ENCODE results near the gene SNCG.
"Not testable (repeated sequence)": the region's sequence is repeated elsewhere in the genome, so short reads cannot be mapped to it uniquely, and the experiment has no call there.

The SNCG gene

GRCh38 chr10:86979977-86980448 lies 21.6 kb downstream of the SNCG start:
- DNase-seq = no peak

GRCh38 chr10:86981020-86981419 lies 22.6 kb downstream of the SNCG start:
- DNase-seq = not testable (repeated sequence)

GRCh38 chr10:86981716-86982115 lies 23.3 kb downstream of the SNCG start:
- DNase-seq = no peak

DNA sequence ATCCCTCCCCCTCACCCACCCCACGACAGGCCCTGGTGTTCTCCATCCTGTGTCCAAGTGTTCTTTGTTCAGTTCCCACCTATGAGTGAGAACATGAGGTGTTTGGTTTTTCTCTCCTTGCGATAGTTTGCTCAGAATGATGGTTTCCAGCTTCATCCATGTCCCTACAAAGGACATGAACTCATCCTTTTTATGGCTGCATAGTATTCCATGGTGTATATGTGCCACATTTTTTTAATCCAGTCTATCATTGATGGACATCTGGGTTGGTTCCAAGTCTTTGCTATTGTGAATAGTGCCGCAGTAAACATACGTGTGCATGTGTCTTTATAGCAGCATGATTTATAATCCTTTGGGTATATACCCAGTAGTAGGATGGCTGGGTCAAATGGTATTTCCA lies 26.1 kb downstream of the SNCG start:
- not testable (repeated sequence) for DNase-seq

GRCh38 chr10:86988520-86988919 lies 30.1 kb downstream of the SNCG start:
- DNase-seq = no peak

GRCh38 chr10:86991362-86991761 lies 33.0 kb downstream of the SNCG start:
- not testable (repeated sequence) for DNase-seq

DNA sequence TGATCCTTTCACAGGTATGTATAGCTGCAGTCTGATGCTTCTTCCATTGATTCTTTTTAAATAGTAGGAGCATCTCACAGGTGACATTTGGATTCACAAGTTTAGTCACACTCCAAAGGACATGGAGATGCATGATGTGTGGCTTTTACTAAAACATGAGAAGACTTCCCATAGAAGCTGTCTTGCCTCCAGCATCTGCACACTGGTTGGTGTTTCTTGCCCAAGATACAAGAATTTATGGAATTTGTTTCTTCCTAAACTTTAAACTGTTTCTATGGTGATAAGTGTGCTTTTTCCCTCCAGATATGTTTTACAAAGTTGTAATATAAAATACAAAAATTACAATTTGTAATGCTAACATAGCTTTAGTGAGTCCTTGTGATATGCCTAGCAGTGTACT lies 34.1 kb downstream of the SNCG start:
- no peak for DNase-seq

- DNase-seq = no peak
Observed at GRCh38 chr10:86992929-86993328, 34.5 kb downstream of the SNCG start.

DNA sequence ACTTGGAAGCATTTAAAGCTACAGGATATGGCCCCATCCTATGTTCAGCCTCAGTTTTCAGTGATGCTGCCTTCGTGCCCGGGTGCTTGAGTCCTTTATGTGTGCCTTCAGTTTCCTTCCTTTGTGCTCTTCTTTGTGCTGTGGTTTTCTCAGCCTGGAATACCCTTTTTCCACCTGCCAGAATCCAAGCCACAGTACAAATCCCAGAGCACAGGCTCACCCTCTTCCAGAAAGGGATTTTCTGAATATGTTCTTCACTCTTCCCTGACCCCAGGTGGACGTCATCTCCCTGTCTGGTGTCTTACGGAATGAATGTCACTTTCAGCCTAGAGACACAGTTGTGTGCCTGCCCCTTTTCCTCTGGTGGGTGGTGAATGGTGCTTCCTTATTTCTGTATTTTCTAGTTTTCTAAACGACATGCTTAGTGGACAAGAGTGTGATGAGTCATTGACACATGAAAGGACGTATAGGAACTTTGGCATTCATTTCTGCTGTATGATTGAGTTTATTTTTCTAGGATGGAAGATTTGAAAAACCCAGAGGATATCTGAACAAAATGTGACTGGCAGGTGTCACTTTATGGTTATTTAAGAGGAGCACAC lies 41.5 kb downstream of the SNCG start:
- DNase-seq = not testable (repeated sequence)

DNA sequence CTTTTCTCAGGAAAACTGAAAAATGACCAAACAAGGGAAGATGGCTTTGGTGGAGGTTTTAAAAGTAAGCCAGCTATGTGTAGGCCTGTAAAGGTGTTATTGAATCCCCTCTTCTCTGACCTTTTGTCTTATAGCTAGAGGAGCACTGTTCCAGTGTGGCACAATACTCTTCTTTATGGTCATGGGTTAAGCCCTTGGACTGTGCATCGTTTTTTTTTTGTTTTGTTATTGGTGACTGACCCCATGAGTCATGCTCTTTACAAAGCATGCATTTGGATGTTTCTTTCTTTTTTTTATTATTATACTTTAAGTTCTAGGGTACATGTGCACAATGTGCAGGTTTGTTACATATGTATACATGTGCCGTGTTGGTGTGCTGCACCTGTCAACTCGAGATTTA lies 42.1 kb downstream of the SNCG start:
- no peak for DNase-seq

GRCh38 chr10:87007124-87007523 lies 48.7 kb downstream of the SNCG start:
- DNase-seq = not testable (repeated sequence)

GRCh38 chr10:87007674-87008073 lies 49.3 kb downstream of the SNCG start:
- not testable (repeated sequence) for DNase-seq

- not testable (repeated sequence) for DNase-seq
Observed at GRCh38 chr10:87008303-87008702, 49.9 kb downstream of the SNCG start.

- not testable (repeated sequence) for DNase-seq
Observed at GRCh38 chr10:87009134-87009696, 50.8 kb downstream of the SNCG start.

Data from activated CD4-positive, alpha-beta T cell treated with anti-CD3 and anti-CD28 coated beads, Interleukin-2, Interleukin-6, amounts not matched to agents 100 ng/mL and 50 ng/mL, durations not matched to agents 16 hours and 8 hours (primary cell).